ENCODE data around the gene CALML5. TPM values are rescaled to one million over a fixed set of nuclear protein-coding genes. Genes with fewer than 3 reads are reported as not detected.

Gene CALML5
- total and polyA plus RNA-seq, 7 donors, result not detected

GRCh38 chr10:5469353-5470061 lies 29.9 kb downstream of the CALML5 start:
- Histone ChIP-seq H3K4me3 (no peak overlapping the region), H3K4me1 (peaks cover 0 to 34% (median 25%) of the 10 kb centered on the region in 4 donors), H3K27me3 (no peaks in the 10 kb centered on the region), H3K36me3 (no peaks in the 10 kb centered on the region), H3K27ac (no peak overlapping the region), H3K9me3 (no peaks in the 10 kb centered on the region)
- peak; percentile 55 for DNase-seq
- no peak for TF ChIP-seq EP300 (IDR thresholded peaks at IDR 0.05)
- no peak for TF ChIP-seq POLR2AphosphoS5 (IDR thresholded peaks at IDR 0.05)
- no peak for TF ChIP-seq CTCF (IDR thresholded peaks at IDR 0.05)
- TF ChIP-seq POLR2A (IDR thresholded peaks at IDR 0.05), result no peak
- WGBS, 2 donors, result 84 to 90% methylated on average over 15 of the region's 15 CpGs
- intact Hi-C loops (cut with DNase I), result loop anchor here (5.0 kb wide), 2 partner anchors 63 to 78 kb away; no protein-coding TSS in a partner anchor

DNA sequence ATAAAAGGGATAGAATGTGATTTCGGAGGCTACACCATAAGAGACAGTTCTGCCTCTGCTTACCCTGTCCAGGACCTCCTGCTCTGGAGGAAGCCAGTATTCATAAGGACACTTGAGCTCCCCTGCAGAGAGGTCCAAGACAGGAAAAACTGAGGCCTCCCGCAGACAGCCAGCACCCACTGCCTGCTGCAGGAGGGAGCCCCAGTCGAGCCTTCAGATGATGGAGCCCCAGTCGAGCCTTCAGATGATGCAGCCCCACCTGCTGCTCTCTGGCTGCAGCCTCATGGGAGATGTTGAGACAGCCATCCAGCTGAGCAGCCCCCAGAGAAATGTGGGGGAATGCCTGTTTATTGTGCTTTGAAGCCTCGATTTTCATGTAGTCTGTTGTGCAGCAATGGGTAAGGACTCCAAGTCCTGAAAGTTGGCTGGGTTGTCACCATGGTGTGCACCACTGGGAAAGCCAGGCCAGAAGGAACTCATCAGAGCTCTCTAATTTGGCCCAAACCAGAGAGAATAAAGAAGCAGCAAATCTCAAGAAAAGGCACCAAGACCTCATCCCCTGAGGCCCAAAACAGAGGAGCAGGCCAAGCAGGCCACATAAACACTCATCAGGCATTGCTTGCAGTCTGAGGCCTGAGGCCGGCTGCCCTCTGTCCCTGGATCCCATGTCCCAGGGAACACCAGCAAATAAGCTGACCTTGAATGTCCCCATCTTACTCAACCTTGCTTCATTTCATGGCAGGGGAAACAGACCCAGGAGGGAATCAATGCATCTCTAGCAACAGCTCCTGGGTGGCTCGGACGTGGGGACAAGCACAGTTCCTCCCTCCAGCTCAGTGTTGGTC lies 30.9 kb downstream of the CALML5 start:
- TF ChIP-seq POLR2A (IDR thresholded peaks at IDR 0.05) (no peak), CTCF (IDR thresholded peaks at IDR 0.05) (no peak), EP300 (IDR thresholded peaks at IDR 0.05) (no peak), POLR2AphosphoS5 (IDR thresholded peaks at IDR 0.05) (no peak)
- peak; percentile 48 for DNase-seq
- intact Hi-C loops (cut with DNase I), result loop anchor here (5.0 kb wide), 2 partner anchors 64 to 79 kb away; no protein-coding TSS in a partner anchor
- H3K27me3 ChIP-seq, result no peaks in the 10 kb centered on the region
- no peaks in the 10 kb centered on the region for H3K9me3 ChIP-seq
- no peak overlapping the region for H3K4me3 ChIP-seq
- no peaks in the 10 kb centered on the region for H3K36me3 ChIP-seq
- H3K27ac ChIP-seq, result peak overlapping the region in 2 of 4 donors; percentile 74 to 85
- 95% methylated on average over 8 of the region's 8 CpGs for WGBS, 2 donors
- H3K4me1 ChIP-seq, result peaks cover 0 to 36% (median 29%) of the 10 kb centered on the region in 4 donors

- TF ChIP-seq POLR2AphosphoS5 (IDR thresholded peaks at IDR 0.05) (no peak), CTCF (IDR thresholded peaks at IDR 0.05) (no peak), EP300 (IDR thresholded peaks at IDR 0.05) (no peak), POLR2A (IDR thresholded peaks at IDR 0.05) (no peak)
- Histone ChIP-seq H3K4me1 (peaks cover 0 to 39% (median 29%) of the 10 kb centered on the region in 4 donors), H3K27me3 (no peaks in the 10 kb centered on the region), H3K36me3 (no peaks in the 10 kb centered on the region), H3K4me3 (no peak overlapping the region), H3K9me3 (no peaks in the 10 kb centered on the region), H3K27ac (peak overlapping the region in 3 of 4 donors; percentile 74 to 85 (median 83))
- 53 to 81% methylated on average over 6 of the region's 6 CpGs for WGBS, 2 donors
- DNase-seq, result no peak
- intact Hi-C loops (cut with DNase I), result loop anchor here (5.0 kb wide), 2 partner anchors 65 to 80 kb away; no protein-coding TSS in a partner anchor
Observed at GRCh38 chr10:5467634-5468255, 31.6 kb downstream of the CALML5 start.

GRCh38 chr10:5467207-5467535 lies 32.2 kb downstream of the CALML5 start:
- DNase-seq, result no peak
- intact Hi-C loops (cut with DNase I), result loop anchor here (5.0 kb wide), 2 partner anchors 65 to 80 kb away; no protein-coding TSS in a partner anchor
- no peaks in the 10 kb centered on the region for H3K36me3 ChIP-seq
- WGBS, 2 donors, result 45 to 64% methylated on average over 8 of the region's 8 CpGs
- H3K4me1 ChIP-seq, result peaks cover 0 to 44% (median 33%) of the 10 kb centered on the region in 4 donors
- no peak overlapping the region for H3K4me3 ChIP-seq
- no peaks in the 10 kb centered on the region for H3K9me3 ChIP-seq
- H3K27me3 ChIP-seq, result no peaks in the 10 kb centered on the region
- TF ChIP-seq EP300 (IDR thresholded peaks at IDR 0.05), result no peak
- peak in 1 of 4 donors; percentile 18 for TF ChIP-seq POLR2AphosphoS5 (IDR thresholded peaks at IDR 0.05)
- peak overlapping the region; percentile 66 to 85 (median 78) for H3K27ac ChIP-seq
